AG09319 (cell line): ENCODE data around the gene HOXB5.

ENCODE experiments used
- DNase-seq: peaks from one replicate; pipeline ENCODE4 v3.0.0-alpha.2; 2010; ENCODE audit warnings: low read depth; ENCODE audit errors: extremely low read depth
- CTCF ChIP-seq: IDR thresholded peaks from 2 replicates; pipeline ENCODE4 v1.5.1; 2011; ENCODE audit warnings: low read depth, mild to moderate bottlenecking, inconsistent platforms, low read length, moderate library complexity

Gene HOXB5

GRCh38 chr17:48611681-48612455 is 18.3 kb upstream of the HOXB5 start:
- no peak for TF ChIP-seq CTCF
- DNase-seq, result no peak

GRCh38 chr17:48611213-48611612 is 17.6 kb upstream of the HOXB5 start:
- no peak for TF ChIP-seq CTCF
- no peak for DNase-seq

GRCh38 chr17:48610282-48611211 is 17.0 kb upstream of the HOXB5 start, which contains the start of gene HOXB7:
Gene HOXB7 (minus strand): TSS chr17:48611017. CDS start chr17:48610918, 99 bp downstream.
- no peak for DNase-seq
- no peak for TF ChIP-seq CTCF

- DNase-seq, result no peak
- no peak for TF ChIP-seq CTCF
Measured at GRCh38 chr17:48609759-48610281, 16.2 kb upstream of the HOXB5 start.

- no peak for DNase-seq
- TF ChIP-seq CTCF, result no peak
Measured at GRCh38 chr17:48609033-48609432, 15.5 kb upstream of the HOXB5 start.

- no peak for TF ChIP-seq CTCF
- DNase-seq, result no peak
Measured at GRCh38 chr17:48608494-48608834, 14.9 kb upstream of the HOXB5 start.
